K562 (cell line): ENCODE measurements around the gene ST6GALNAC3.

Source experiments
- CEBPB ChIP-seq: fragments of 450-650 bp; IDR thresholded peaks from 2 replicates; pipeline ENCODE4 v1.6.1; 2016; ENCODE audit warnings: missing genetic modification characterization, missing compliant biosample characterization
- FOXJ3 ChIP-seq: sonication (generic); formaldehyde crosslinking; IDR thresholded peaks from 2 replicates; pipeline ENCODE4 v1.4.0; 2020; ENCODE audit warnings: mild to moderate bottlenecking, missing genetic modification reagents
- SREBF1 ChIP-seq: fragments of 150-350 bp; IDR thresholded peaks from 2 replicates; pipeline ENCODE4 v1.6.1; 2014; ENCODE audit warnings: antibody characterized with exemption, low read depth, low read length, borderline replicate concordance
- SRSF9 ChIP-seq: fragments of 200-400 bp; formaldehyde crosslinking; IDR thresholded peaks from 2 replicates; pipeline ENCODE4 v1.6.1; 2017; ENCODE audit warnings: low read depth, low read length, borderline replicate concordance
- STAG1 ChIP-seq: sonication (generic); formaldehyde crosslinking; IDR thresholded peaks from 2 replicates; pipeline ENCODE4 v1.5.0; 2020; ENCODE audit warnings: missing genetic modification reagents, borderline replicate concordance
- YY1 ChIP-seq, 3 experiments: IDR thresholded peaks; 2 replicates each; pipeline ENCODE4 v1.6.1; 2011; ENCODE audit warnings: low read length in 2 of 3, mild to moderate bottlenecking in 2 of 3, moderate library complexity in 2 of 3, borderline replicate concordance in 1 of 3, control low read depth in 1 of 3, low read depth in 1 of 3; ENCODE audit not compliant: insufficient read depth in 3 of 3, insufficient replicate concordance in 2 of 3, control insufficient read depth in 1 of 3, insufficient read length in 1 of 3; ENCODE audit errors: extremely low read depth in 1 of 3
- TF ChIP-seq, protein P1 (sequence below): sonication (generic); formaldehyde crosslinking; IDR thresholded peaks from 2 replicates; pipeline ENCODE4 v1.9.0; 2022; ENCODE audit warnings: mild to moderate bottlenecking, missing genetic modification reagents
- TF ChIP-seq, protein P2 (sequence below), 3 experiments: IDR thresholded peaks in 2 of 3; conservative IDR thresholded peaks in 1 of 3; 2 replicates each; pipeline ENCODE4 v1.5.1; 2011 to 2012; ENCODE audit warnings: low read length in 3 of 3, mild to moderate bottlenecking in 3 of 3, control low read depth in 2 of 3, improper control_type of control experiment in 1 of 3, inconsistent platforms in 1 of 3, low read depth in 1 of 3, mixed read lengths in 1 of 3, moderate library complexity in 1 of 3; ENCODE audit not compliant: insufficient read depth in 2 of 3
- TF ChIP-seq, protein P3 (sequence below): fragments of 450-650 bp; IDR thresholded peaks from 2 replicates; pipeline ENCODE4 v1.6.1; 2016; ENCODE audit warnings: antibody characterized with exemption

DNA sequence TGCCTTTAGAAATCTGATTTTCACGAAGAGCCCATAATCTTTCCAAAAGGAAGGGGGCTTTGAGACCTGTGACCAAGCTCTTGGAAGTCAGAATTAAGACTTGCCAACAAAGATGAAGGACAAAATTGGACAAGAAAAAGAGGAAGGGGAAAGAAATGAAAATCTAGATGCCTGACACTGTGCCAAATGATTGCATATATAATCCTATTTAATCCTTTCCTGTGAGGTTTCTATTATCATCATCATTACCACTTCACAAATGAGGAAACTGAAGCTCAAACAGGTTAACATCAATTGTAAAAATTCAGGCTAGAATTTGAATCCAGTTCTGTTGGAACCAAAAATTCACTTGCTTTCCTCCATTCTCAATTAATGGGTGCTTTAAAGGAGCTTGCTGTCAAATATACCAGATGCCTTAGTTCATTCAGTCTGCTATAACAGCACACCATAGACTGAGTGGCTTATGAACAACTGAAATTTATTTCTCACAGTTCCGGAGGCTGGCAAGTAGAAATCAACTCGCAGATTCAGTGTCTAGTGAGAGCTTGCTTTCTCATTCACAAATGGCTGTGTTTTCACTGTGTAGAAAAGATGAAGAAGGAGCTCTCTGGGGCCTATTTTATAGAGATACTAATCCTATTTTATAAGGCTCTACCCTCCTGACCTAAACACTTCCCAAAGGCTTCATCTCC is 595.2 kb downstream of the ST6GALNAC3 start:
- TF ChIP-seq FOXJ3 (CRISPR knock-in tag) (no peak), SRSF9 (no peak), YY1 (IDR thresholded peaks at IDR 0.05; ENCODE audit: borderline replicate concordance in 1 of 3, control insufficient read depth in 1 of 3, extremely low read depth in 1 of 3, insufficient read depth in 3 of 3, insufficient read length in 1 of 3, insufficient replicate concordance in 2 of 3, low read depth in 1 of 3, low read length in 2 of 3) (no peak), CEBPB (tag) (no peak), SREBF1 (no peak), STAG1 (no peak)
- TF ChIP-seq, protein P1, sequence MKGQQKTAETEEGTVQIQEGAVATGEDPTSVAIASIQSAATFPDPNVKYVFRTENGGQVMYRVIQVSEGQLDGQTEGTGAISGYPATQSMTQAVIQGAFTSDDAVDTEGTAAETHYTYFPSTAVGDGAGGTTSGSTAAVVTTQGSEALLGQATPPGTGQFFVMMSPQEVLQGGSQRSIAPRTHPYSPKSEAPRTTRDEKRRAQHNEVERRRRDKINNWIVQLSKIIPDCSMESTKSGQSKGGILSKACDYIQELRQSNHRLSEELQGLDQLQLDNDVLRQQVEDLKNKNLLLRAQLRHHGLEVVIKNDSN = no peak
- TF ChIP-seq, protein P2, sequence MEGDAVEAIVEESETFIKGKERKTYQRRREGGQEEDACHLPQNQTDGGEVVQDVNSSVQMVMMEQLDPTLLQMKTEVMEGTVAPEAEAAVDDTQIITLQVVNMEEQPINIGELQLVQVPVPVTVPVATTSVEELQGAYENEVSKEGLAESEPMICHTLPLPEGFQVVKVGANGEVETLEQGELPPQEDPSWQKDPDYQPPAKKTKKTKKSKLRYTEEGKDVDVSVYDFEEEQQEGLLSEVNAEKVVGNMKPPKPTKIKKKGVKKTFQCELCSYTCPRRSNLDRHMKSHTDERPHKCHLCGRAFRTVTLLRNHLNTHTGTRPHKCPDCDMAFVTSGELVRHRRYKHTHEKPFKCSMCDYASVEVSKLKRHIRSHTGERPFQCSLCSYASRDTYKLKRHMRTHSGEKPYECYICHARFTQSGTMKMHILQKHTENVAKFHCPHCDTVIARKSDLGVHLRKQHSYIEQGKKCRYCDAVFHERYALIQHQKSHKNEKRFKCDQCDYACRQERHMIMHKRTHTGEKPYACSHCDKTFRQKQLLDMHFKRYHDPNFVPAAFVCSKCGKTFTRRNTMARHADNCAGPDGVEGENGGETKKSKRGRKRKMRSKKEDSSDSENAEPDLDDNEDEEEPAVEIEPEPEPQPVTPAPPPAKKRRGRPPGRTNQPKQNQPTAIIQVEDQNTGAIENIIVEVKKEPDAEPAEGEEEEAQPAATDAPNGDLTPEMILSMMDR (IDR thresholded peaks at IDR 0.05 in 2 of 3, conservative IDR thresholded peaks at IDR 0.05 in 1 of 3; ENCODE audit: insufficient read depth in 2 of 3, low read depth in 1 of 3, low read length in 3 of 3) = no peak
- TF ChIP-seq, protein P3, sequence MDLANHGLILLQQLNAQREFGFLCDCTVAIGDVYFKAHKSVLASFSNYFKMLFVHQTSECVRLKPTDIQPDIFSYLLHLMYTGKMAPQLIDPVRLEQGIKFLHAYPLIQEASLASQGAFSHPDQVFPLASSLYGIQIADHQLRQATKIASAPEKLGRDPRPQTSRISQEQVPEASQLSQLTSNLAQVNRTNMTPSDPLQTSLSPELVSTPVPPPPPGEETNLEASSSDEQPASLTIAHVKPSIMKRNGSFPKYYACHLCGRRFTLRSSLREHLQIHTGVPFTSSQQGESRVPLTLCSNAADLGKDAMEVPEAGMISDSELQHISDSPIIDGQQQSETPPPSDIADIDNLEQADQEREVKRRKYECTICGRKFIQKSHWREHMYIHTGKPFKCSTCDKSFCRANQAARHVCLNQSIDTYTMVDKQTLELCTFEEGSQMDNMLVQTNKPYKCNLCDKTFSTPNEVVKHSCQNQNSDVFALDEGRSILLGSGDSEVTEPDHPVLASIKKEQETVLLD = no peak
